Measurements from ENCODE around the gene POLA2. TPM values are rescaled to one million over a fixed set of nuclear protein-coding genes. Genes with fewer than 3 reads are reported as not detected.
A peak's percentile ranks its signal among the peaks of the same experiment; 100 is the strongest.

POLA2 gene
- total and polyA plus RNA-seq, 9 of the 15 experiments (the other 6 are each of a cell fraction or from before 2014, with no cell fraction given) = 2.7 to 134 (median 44.4) TPM

DNA sequence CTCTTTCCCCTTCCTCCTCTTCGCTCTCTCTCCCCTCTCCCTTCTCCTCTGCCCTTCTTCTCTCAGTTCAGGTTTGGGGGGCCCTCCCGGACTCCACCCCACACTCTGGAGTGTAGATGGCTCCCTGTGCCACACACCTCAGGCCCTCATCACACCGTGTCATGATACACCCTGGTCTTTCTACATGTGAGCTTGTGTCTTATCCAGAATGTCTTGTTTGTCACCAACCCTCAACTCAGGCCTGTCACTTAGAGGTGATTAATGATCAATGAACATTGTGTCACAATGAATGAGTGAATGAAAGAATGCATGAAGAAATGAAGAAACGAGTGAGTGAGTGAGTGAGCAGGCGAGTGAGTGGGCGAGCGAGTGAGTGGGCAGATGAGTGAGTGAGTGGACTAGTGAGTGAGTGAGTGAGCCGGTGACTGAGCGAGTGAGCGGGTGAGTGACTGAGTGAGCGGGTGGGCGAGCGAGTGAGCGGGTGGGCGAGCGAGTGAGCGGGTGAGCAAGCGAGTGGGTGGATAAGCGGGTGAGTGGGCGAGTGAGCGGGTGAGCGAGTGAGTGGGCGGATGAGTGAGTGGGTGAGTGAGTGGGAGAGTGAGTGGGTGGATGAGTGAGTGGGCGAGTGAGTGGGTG lies 46.2 kb upstream of the POLA2 start (continued):
- TF ChIP-seq, protein P1, sequence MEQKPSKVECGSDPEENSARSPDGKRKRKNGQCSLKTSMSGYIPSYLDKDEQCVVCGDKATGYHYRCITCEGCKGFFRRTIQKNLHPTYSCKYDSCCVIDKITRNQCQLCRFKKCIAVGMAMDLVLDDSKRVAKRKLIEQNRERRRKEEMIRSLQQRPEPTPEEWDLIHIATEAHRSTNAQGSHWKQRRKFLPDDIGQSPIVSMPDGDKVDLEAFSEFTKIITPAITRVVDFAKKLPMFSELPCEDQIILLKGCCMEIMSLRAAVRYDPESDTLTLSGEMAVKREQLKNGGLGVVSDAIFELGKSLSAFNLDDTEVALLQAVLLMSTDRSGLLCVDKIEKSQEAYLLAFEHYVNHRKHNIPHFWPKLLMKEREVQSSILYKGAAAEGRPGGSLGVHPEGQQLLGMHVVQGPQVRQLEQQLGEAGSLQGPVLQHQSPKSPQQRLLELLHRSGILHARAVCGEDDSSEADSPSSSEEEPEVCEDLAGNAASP (IDR thresholded peaks at IDR 0.05) = no peak
- TF ChIP-seq ZNF143 (CRISPR knock-in tag; IDR thresholded peaks at IDR 0.05) (peak; percentile 34; the same call in 1 of the 2 replicates), SREBF1 (IDR thresholded peaks at IDR 0.05; ENCODE audit: borderline replicate concordance, low read depth, low read length) (no peak), RBM25 (IDR thresholded peaks at IDR 0.05; ENCODE audit: low read depth, low read length, severe bottlenecking) (no peak), SIN3A (IDR thresholded peaks at IDR 0.05; ENCODE audit: borderline replicate concordance in 2 of 2, control insufficient read depth in 1 of 2, low read depth in 2 of 2, low read length in 2 of 2) (0 out of 4 replicates have a peak, but pooled peaks of 1 of the 2 experiments have one; percentile 21), FOXJ2 (tag; IDR thresholded peaks at IDR 0.05) (no peak), CEBPG (CRISPR knock-in tag; IDR thresholded peaks at IDR 0.05) (peak; percentile 63), CEBPG (tag; conservative IDR thresholded peaks at IDR 0.05 in 1 of 2, IDR thresholded peaks at IDR 0.05 in 1 of 2) (no peak), CTCF (IDR thresholded peaks at IDR 0.05 in 2 of 3, conservative IDR thresholded peaks at IDR 0.05 in 1 of 3; ENCODE audit: insufficient read depth in 2 of 3, low read depth in 1 of 3, low read length in 3 of 3) (no peak), KLF10 (CRISPR knock-in tag; IDR thresholded peaks at IDR 0.05) (no peak), ZNF830 (CRISPR knock-in tag; IDR thresholded peaks at IDR 0.05) (no peak), MBD2 (IDR thresholded peaks at IDR 0.05; ENCODE audit: borderline replicate concordance, low read depth) (no peak), CREBBP (IDR thresholded peaks at IDR 0.05; ENCODE audit: low read depth, low read length) (no peak), CBFB (CRISPR knock-in tag; IDR thresholded peaks at IDR 0.05) (no peak), NCOR1 (IDR thresholded peaks at IDR 0.05) (no peak), ZNF668 (CRISPR knock-in tag; IDR thresholded peaks at IDR 0.05) (no peak), XRCC5 (IDR thresholded peaks at IDR 0.05; ENCODE audit: low read depth, low read length) (no peak), MEIS2 (IDR thresholded peaks at IDR 0.05; ENCODE audit: partially characterized antibody) (peak; percentile 93), MTA3 (IDR thresholded peaks at IDR 0.05; ENCODE audit: borderline replicate concordance) (no peak), ZNF224 (CRISPR knock-in tag; IDR thresholded peaks at IDR 0.05) (no peak), MEF2D (tag; conservative IDR thresholded peaks at IDR 0.05; ENCODE audit: low read depth) (no peak), NCOA2 (IDR thresholded peaks at IDR 0.05; ENCODE audit: partially characterized antibody in 2 of 2) (no peak), HDAC3 (IDR thresholded peaks at IDR 0.05; ENCODE audit: borderline replicate concordance, partially characterized antibody) (no peak), DPF2 (IDR thresholded peaks at IDR 0.05) (peak; percentile 74), MIER1 (IDR thresholded peaks at IDR 0.05; ENCODE audit: low read depth) (0 out of 2 replicates have a peak, but pooled peaks have one; percentile 27)
- TF ChIP-seq, protein P2, sequence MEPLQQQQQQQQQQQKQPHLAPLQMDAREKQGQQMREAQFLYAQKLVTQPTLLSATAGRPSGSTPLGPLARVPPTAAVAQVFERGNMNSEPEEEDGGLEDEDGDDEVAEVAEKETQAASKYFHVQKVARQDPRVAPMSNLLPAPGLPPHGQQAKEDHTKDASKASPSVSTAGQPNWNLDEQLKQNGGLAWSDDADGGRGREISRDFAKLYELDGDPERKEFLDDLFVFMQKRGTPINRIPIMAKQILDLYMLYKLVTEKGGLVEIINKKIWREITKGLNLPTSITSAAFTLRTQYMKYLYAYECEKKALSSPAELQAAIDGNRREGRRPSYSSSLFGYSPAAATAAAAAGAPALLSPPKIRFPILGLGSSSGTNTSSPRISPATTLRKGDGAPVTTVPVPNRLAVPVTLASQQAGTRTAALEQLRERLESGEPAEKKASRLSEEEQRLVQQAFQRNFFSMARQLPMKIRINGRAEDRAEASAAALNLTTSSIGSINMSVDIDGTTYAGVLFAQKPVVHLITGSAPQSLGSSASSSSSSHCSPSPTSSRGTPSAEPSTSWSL (CRISPR knock-in tag; IDR thresholded peaks at IDR 0.05; ENCODE audit: borderline replicate concordance) = no peak
